ENCODE measurements around the gene PCDHGB1. TPM values are rescaled to one million over a fixed set of nuclear protein-coding genes. Genes with fewer than 3 reads are reported as not detected.
A peak's percentile ranks its signal among the peaks of the same experiment; 100 is the strongest.

The PCDHGB1 gene
- total and polyA plus RNA-seq, 5 experiments from 2014 or later, result 0.19 TPM; not detected in 4

DNA sequence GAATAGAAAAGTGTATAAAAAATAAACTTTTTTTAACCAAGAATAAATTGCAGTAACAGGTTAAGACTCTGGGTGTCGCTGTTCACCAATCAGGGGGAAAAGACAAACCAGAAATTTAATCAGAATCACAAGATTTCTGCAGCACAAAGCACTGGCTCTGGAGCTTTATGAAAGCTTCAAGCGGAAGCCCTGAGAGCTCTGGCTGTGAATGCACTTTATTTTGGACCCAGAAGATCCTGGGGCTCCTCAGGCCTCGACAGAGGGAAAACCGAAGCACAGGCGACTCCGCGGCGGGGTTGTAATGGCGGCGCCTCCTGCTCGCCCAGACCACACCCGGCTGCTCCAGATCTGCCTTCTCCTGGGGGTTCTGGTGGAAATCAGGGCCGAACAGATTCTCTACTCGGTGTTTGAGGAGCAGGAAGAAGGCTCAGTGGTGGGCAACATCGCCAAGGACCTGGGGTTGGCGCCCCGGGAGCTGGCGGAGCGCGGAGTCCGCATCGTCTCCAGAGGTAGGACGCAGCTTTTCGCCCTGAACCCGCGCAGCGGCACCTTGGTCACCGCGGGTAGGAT, 5.1 kb downstream of the PCDHGB1 start, which contains the start of gene PCDHGA4:
TSS of gene PCDHGA4 (plus strand) at position 122 of the 570 bp plus-strand sequence. CDS start at position 209, 87 bp downstream.
- Mint-ChIP-seq H3K4me1 (peaks cover 0 to 5% (median 2%) of the 10 kb centered on the region in 4 donors), H3K36me3 (peaks cover 16 to 54% (median 21%) of the 10 kb centered on the region in 3 donors), H3K4me3 (peak within 1 kb of the TSS in 8 of 10 donors; percentile 6 to 58 (median 30)), H3K27me3 (peaks cover 39 to 99% (median 72%) of the 10 kb centered on the region in 5 donors), H3K27ac (no peak within 1 kb of the TSS), H3K9me3 (peaks cover 6 to 81% (median 49%) of the 10 kb centered on the region in 9 donors)
- ATAC-seq (peak in 1 of 2 donors; percentile 27), DNase-seq (no peak)
- POLR2A ChIA-PET, result no interaction called here

DNA sequence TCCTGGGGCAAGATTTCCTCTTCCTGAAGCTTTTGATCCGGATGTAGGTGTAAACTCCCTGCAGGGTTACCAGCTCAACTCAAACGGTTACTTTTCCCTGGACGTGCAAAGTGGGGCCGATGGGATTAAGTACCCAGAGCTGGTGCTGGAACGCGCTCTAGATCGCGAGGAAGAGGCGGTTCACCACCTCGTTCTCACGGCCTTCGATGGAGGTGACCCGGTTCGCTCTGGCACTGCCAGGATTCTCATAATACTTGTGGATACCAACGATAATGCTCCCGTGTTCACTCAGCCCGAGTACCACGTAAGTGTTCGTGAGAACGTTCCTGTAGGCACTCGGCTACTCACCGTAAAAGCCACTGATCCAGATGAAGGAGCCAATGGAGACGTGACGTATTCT, 5.7 kb downstream of the PCDHGB1 start:
- peaks cover 0 to 6% (median 2%) of the 10 kb centered on the region in 4 donors for H3K4me1 Mint-ChIP-seq
- peaks cover 14 to 55% (median 23%) of the 10 kb centered on the region in 3 donors for H3K36me3 Mint-ChIP-seq
- POLR2A ChIA-PET, result no interaction called here
- H3K9me3 Mint-ChIP-seq, result peaks cover 0 to 81% (median 49%) of the 10 kb centered on the region in 9 donors
- ATAC-seq (no peak), DNase-seq (no peak)
- no peak overlapping the region for H3K4me3 Mint-ChIP-seq
- no peak overlapping the region for H3K27ac Mint-ChIP-seq
- H3K27me3 Mint-ChIP-seq, result peaks cover 39 to 99% (median 72%) of the 10 kb centered on the region in 5 donors

DNA sequence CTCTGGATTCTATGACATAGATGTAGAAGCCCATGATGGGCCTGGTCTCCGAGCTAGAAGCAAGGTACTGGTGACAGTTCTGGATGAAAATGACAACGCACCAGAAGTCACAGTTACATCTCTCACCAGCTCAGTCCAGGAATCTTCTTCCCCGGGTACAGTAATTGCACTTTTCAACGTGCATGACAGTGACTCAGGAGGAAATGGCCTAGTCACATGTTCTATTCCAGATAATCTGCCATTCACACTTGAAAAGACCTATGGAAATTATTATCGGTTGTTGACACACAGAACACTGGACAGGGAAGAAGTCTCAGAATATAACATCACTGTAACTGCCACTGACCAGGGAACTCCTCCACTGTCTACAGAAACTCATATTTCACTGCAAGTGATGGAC, 6.2 kb downstream of the PCDHGB1 start:
- DNase-seq (no peak), ATAC-seq (no peak)
- Mint-ChIP-seq H3K36me3 (peaks cover 17 to 60% (median 22%) of the 10 kb centered on the region in 3 donors), H3K4me1 (peaks cover 0 to 6% (median 2%) of the 10 kb centered on the region in 4 donors), H3K4me3 (no peak overlapping the region), H3K27me3 (peaks cover 41 to 99% (median 72%) of the 10 kb centered on the region in 5 donors), H3K27ac (no peak overlapping the region), H3K9me3 (peaks cover 0 to 81% (median 52%) of the 10 kb centered on the region in 9 donors)
- POLR2A ChIA-PET, result no interaction called here

DNA sequence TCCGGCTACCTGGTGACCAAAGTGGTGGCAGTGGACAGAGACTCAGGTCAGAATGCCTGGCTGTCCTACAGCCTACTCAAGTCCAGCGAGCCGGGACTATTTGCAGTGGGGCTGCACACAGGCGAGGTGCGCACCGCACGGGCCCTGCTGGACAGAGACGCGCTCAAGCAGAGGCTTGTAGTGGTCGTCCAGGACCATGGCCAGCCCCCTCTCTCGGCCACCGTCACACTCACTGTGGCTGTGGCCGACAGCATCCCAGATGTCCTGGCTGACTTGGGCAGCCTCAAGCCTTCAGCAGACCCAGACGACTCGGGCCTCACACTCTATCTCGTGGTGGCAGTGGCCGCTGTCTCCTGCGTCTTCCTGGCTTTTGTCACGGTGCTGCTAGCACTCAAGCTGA, 7.1 kb downstream of the PCDHGB1 start:
- POLR2A ChIA-PET, result no interaction called here
- Mint-ChIP-seq H3K9me3 (peaks cover 0 to 85% (median 56%) of the 10 kb centered on the region in 9 donors), H3K27ac (no peak overlapping the region), H3K4me1 (peaks cover 0 to 6% (median 2%) of the 10 kb centered on the region in 4 donors), H3K4me3 (no peak overlapping the region), H3K27me3 (peaks cover 44 to 97% (median 70%) of the 10 kb centered on the region in 5 donors), H3K36me3 (peaks cover 19 to 64% (median 21%) of the 10 kb centered on the region in 3 donors)
- DNase-seq, result no peak
- ATAC-seq, result no peak

DNA sequence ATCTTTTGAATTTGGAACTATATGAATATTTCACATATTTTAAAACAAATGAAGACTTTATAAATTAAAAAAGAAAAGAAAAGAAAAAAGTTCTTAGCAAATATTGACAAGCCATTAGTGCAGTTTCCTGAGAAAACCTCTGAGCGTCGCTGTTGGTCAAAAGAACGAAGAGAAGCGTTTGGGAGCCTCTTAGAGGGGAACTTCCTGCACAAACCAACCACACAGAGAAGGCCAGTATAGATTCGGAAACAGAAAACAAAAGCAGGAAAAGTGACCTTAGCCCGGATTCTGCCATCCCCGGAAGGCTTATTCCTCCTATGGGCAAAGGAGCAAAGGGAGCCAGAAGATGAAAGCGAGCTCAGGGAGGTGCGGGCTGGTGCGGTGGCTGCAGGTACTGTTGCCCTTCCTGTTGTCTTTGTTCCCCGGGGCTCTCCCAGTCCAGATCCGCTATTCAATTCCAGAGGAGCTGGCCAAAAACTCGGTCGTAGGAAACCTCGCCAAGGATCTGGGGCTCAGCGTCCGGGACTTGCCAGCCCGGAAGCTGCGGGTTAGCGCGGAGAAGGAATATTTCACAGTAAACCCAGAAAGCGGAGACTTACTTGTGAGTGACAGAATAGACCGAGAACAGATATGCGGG, 10.0 kb downstream of the PCDHGB1 start, which contains the start of gene PCDHGB2:
TSS of gene PCDHGB2 (plus strand) at position 205 of the 637 bp plus-strand sequence. CDS start at position 347, 142 bp downstream.
- POLR2A ChIA-PET, result no interaction called here
- Mint-ChIP-seq H3K36me3 (peaks cover 24 to 71% (median 35%) of the 10 kb centered on the region in 3 donors), H3K4me3 (peak within 1 kb of the TSS; percentile 70 to 89 (median 84)), H3K27me3 (peaks cover 51 to 98% (median 74%) of the 10 kb centered on the region in 5 donors), H3K27ac (peak within 1 kb of the TSS in 4 of 10 donors; percentile 48 to 76 (median 62)), H3K9me3 (peaks cover 0 to 89% (median 56%) of the 10 kb centered on the region in 9 donors), H3K4me1 (peaks cover 0 to 6% (median 2%) of the 10 kb centered on the region in 4 donors)
- peak; percentile 39 to 53 for ATAC-seq
- DNase-seq, result peak in 4 of 10 donors; percentile 9 to 25 (median 19)

DNA sequence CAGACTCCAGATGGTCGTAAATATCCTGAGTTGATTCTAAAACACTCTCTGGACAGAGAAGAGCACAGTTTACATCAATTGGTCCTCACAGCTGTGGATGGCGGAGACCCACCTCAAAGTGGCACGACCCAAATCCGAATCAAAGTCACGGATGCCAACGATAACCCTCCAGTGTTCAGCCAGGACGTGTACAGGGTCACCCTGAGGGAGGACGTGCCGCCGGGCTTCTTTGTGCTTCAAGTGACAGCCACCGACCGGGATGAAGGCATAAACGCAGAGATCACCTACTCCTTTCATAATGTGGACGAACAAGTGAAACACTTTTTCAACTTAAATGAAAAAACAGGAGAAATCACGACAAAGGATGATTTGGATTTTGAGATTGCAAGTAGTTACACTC, 10.8 kb downstream of the PCDHGB1 start:
- H3K4me3 Mint-ChIP-seq, result peak overlapping the region in 4 of 10 donors; percentile 6 to 42 (median 27)

DNA sequence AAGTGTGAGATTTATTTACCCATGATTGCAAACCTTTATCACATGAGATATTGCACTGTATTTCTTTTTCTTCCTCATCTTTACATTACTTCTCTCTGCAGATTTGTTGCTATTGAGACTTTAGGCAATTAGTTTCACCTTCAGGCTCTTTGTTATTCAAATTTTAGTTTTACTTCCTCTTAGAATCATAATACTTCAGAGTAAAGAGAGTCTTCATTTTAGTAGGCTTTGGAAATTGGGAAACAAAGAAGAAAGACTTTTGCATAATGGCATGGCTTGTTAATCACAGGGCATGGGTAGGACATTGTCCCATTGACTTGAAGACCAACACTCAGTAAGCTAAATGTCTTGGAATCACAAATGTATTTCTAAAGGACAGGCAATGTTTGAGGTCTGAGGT, 12.8 kb downstream of the PCDHGB1 start:
- Mint-ChIP-seq H3K4me1 (peaks cover 0 to 6% (median 2%) of the 10 kb centered on the region in 4 donors), H3K4me3 (no peak overlapping the region), H3K27ac (no peak overlapping the region), H3K9me3 (peaks cover 0 to 93% (median 51%) of the 10 kb centered on the region in 9 donors), H3K27me3 (peaks cover 59 to 95% (median 74%) of the 10 kb centered on the region in 5 donors), H3K36me3 (peaks cover 29 to 67% (median 42%) of the 10 kb centered on the region in 3 donors)
- DNase-seq, result no peak
- no peak for ATAC-seq
- POLR2A ChIA-PET, result no interaction called here

More for the DNA sequence above, 10.8 kb downstream of the PCDHGB1 start:
- Mint-ChIP-seq H3K4me1 (peaks cover 0 to 6% (median 2%) of the 10 kb centered on the region in 4 donors), H3K36me3 (peaks cover 29 to 72% (median 42%) of the 10 kb centered on the region in 3 donors), H3K27me3 (peaks cover 58 to 98% (median 78%) of the 10 kb centered on the region in 5 donors), H3K9me3 (peaks cover 0 to 90% (median 59%) of the 10 kb centered on the region in 9 donors), H3K27ac (peak overlapping the region in 1 of 10 donors; percentile 9)
- POLR2A ChIA-PET, result no interaction called here
- ATAC-seq (no peak), DNase-seq (no peak)

DNA sequence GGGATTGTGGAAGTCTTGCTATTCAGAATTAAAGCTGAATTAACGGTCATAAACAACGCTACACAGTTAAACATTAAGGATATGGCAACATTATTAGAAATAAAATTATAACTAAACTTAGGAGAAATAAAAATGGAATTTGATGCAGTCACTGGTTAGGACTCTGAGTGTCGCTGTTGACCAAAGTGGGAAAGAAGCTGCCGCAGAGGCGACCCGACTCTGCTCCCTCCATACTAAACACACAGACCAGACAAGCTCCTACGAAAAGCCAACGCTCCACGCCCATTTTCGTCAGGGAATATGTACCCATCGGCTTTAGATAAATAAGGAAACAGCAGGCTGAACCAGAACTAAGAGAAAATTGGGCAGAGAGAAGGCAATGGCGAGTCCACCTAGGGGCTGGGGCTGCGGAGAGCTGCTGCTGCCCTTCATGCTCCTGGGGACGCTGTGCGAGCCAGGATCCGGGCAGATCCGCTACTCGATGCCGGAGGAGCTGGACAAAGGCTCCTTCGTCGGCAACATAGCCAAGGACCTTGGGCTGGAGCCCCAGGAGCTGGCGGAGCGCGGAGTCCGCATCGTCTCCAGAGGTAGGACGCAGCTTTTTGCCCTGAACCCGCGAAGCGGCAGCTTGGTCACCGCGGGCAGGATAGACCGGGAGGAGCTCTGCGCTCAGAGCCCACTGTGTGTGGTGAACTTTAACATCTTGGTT, 14.2 kb downstream of the PCDHGB1 start, which contains the start of gene PCDHGA5:
TSS of gene PCDHGA5 (plus strand) at position 211 of the 709 bp plus-strand sequence. CDS start at position 380, 169 bp downstream.
- POLR2A ChIA-PET, result no interaction called here
- DNase-seq (no peak), ATAC-seq (no peak)
- peak within 1 kb of the TSS in 2 of 10 donors; percentile 8 to 33 for H3K4me3 Mint-ChIP-seq
- H3K4me1 Mint-ChIP-seq, result peaks cover 0 to 6% (median 2%) of the 10 kb centered on the region in 4 donors
- H3K36me3 Mint-ChIP-seq, result peaks cover 27 to 58% (median 43%) of the 10 kb centered on the region in 3 donors
- peak within 1 kb of the TSS in 1 of 10 donors; percentile 5 for H3K27ac Mint-ChIP-seq
- H3K9me3 Mint-ChIP-seq, result peaks cover 0 to 89% (median 44%) of the 10 kb centered on the region in 9 donors
- H3K27me3 Mint-ChIP-seq, result peaks cover 64 to 95% (median 74%) of the 10 kb centered on the region in 5 donors

DNA sequence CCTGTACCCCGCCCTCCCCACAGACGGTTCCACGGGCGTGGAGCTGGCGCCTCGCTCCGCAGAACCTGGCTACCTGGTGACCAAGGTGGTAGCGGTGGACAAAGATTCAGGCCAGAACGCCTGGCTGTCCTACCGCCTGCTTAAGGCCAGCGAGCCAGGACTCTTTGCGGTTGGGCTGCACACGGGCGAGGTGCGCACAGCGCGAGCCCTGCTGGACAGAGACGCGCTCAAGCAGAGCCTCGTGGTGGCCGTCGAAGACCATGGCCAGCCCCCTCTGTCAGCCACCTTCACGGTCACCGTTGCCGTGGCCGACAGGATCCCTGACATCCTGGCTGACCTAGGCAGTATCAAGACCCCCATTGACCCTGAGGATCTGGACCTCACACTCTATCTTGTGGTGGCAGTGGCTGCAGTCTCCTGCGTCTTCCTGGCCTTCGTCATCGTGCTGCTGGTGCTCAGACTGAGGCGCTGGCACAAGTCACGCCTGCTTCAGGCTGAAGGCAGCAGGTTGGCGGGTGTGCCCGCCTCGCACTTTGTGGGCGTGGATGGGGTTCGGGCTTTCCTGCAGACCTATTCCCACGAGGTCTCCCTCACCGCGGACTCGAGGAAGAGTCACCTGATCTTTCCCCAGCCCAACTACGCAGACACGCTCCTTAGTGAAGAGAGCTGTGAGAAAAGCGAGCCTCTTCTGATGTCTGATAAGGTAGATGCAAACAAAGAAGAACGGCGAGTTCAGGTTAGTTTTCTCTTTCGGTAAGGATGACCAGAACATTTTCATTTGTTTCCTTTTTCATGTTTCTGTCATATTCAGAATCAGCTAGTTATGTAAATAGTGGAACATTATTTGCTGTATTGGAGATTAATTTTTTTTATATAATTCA, 16.4 kb downstream of the PCDHGB1 start:
- DNase-seq (no peak), ATAC-seq (no peak)
- peak overlapping the region in 1 of 10 donors; percentile 40 for H3K27ac Mint-ChIP-seq
- peaks cover 2 to 7% (median 4%) of the 10 kb centered on the region in 4 donors for H3K4me1 Mint-ChIP-seq
- peaks cover 22 to 54% (median 43%) of the 10 kb centered on the region in 3 donors for H3K36me3 Mint-ChIP-seq
- POLR2A ChIA-PET, result no interaction called here
- H3K9me3 Mint-ChIP-seq, result peaks cover 0 to 89% (median 35%) of the 10 kb centered on the region in 9 donors
- no peak overlapping the region for H3K4me3 Mint-ChIP-seq
- peaks cover 61 to 95% (median 74%) of the 10 kb centered on the region in 5 donors for H3K27me3 Mint-ChIP-seq

DNA sequence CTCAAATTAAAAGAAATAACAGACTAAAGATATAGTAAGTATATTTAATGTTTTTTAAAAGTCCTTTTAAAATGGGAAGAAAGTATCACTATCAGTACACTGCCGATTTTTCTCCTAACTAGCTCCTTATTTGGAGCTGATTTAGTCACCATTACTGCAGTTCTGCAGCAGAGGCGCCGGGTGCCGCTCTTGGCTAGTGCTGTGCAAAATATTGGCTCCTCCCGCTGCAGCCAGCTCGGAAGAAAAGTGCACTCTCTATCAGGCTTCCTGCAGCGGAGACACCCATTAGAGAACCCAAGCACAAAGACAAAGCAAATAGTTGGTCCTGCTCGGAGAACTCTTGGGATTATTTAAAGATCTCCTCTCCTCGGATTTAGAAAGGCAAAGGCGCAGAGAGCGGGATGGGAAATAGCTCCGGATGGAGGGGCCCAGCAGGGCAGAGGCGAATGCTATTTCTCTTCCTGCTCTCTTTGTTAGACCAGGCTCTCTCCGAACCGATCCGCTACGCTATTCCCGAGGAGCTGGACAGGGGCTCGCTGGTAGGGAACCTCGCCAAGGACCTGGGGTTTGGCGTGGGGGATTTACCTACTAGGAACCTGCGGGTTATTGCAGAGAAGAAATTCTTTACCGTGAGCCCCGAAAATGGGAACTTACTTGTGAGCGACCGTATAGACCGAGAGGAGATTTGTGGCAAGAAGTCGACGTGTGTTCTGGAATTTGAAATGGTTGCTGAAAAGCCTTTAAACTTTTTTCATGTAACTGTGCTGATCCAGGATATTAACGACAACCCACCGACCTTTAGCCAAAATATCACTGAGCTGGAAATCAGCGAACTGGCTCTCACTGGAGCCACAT, 20.3 kb downstream of the PCDHGB1 start, which contains the start of gene PCDHGB3:
TSS of gene PCDHGB3 (plus strand) at position 249 of the 855 bp plus-strand sequence. CDS start at position 402, 153 bp downstream.
- POLR2A ChIA-PET, result no interaction called here
- H3K27ac Mint-ChIP-seq, result peak within 1 kb of the TSS in 1 of 10 donors; percentile 42
- peaks cover 0 to 7% (median 4%) of the 10 kb centered on the region in 4 donors for H3K4me1 Mint-ChIP-seq
- H3K9me3 Mint-ChIP-seq, result peaks cover 0 to 88% (median 31%) of the 10 kb centered on the region in 9 donors
- H3K27me3 Mint-ChIP-seq, result peaks cover 43 to 86% (median 73%) of the 10 kb centered on the region in 5 donors
- DNase-seq (peak in 5 of 10 donors; percentile 12 to 37 (median 22)), ATAC-seq (peak; percentile 87 to 90)
- H3K4me3 Mint-ChIP-seq, result peak within 1 kb of the TSS; percentile 65 to 91 (median 82)
- H3K36me3 Mint-ChIP-seq, result peaks cover 17 to 52% (median 29%) of the 10 kb centered on the region in 3 donors
